Esophagus muscularis mucosa (tissue), 3 donors: ENCODE measurements around the gene TMEM126A.
"Not testable (repeated sequence)": the region's sequence is repeated elsewhere in the genome, so short reads cannot be mapped to it uniquely, and the experiment has no call there.

Experiments
- POLR2A ChIP-seq: fragments of 450-650 bp; IDR thresholded peaks from one replicate; pipeline ENCODE4 v1.6.1; 2017; ENCODE audit warnings: antibody characterized with exemption, moderate library complexity, mild to moderate bottlenecking, low read depth
- TF ChIP-seq, protein P1 (sequence below), 3 experiments: fragments of 200-600 bp in 2 of 3; fragments of 450-650 bp in 1 of 3; sonication (generic) in 2 of 3; IDR thresholded peaks; one replicate each; pipeline ENCODE4 v1.5.1; 2017 to 2019; ENCODE audit warnings: antibody characterized with exemption in 3 of 3, mild to moderate bottlenecking in 2 of 3, moderate library complexity in 1 of 3

- TF ChIP-seq POLR2A, result not testable (repeated sequence)
- TF ChIP-seq, protein P1, sequence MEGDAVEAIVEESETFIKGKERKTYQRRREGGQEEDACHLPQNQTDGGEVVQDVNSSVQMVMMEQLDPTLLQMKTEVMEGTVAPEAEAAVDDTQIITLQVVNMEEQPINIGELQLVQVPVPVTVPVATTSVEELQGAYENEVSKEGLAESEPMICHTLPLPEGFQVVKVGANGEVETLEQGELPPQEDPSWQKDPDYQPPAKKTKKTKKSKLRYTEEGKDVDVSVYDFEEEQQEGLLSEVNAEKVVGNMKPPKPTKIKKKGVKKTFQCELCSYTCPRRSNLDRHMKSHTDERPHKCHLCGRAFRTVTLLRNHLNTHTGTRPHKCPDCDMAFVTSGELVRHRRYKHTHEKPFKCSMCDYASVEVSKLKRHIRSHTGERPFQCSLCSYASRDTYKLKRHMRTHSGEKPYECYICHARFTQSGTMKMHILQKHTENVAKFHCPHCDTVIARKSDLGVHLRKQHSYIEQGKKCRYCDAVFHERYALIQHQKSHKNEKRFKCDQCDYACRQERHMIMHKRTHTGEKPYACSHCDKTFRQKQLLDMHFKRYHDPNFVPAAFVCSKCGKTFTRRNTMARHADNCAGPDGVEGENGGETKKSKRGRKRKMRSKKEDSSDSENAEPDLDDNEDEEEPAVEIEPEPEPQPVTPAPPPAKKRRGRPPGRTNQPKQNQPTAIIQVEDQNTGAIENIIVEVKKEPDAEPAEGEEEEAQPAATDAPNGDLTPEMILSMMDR (IDR thresholded peaks at IDR 0.05), result not testable (repeated sequence)
Measured at GRCh38 chr11:85606237-85606636, 41.5 kb upstream of the TMEM126A start.
